DOHH2 (cell line): ENCODE data around the gene RARS2.

ENCODE experiments used
- EZH2phosphoT487 ChIP-seq: fragments of 200-600 bp; sonication (generic); IDR thresholded peaks from 2 replicates; pipeline ENCODE4 v1.6.1; 2017; ENCODE audit warnings: borderline replicate concordance, mild to moderate bottlenecking, antibody characterized with exemption, low read length, moderate library complexity, mixed read lengths
- TF ChIP-seq, protein P1 (sequence below): fragments of 200-600 bp; sonication (generic); IDR thresholded peaks from one replicate; pipeline ENCODE4 v1.5.1; 2014; ENCODE audit warnings: antibody characterized with exemption, mild to moderate bottlenecking, low read depth, low read length; ENCODE audit not compliant: poor library complexity, severe bottlenecking

DNA sequence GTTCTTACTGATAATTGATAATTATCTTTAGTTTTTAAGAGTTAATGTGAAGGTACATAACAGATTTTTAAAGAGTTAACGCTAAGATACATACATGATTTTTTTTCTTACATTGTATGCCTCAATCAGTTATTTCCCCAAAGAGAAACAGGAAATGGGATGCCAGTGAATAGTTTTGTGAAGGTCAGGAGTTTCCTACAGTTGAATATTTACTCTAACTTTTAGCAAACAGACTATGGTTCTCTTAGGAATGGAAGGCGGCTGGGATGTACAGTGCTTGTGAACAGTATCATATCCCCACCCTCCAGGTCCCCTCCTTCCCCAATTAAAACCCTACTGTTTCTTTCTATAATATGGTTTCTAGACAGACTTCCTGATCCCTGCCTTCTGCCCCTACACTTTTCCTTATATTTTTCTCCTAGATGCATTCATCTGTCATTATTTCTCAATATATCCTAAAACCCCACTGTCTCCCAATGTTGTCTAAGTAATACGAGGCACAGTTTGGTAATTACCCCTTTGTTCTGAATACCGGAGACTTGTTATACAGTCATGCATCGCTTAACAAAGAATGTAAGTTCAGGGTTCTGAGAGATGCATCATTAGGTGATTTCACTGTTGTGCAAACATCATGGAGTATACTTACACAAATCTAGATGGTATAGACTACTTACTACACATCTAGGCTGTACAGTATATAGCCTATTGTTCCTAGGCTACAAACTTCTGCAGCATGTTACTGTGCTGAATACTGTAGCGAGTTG is 87.8 kb downstream of the RARS2 start:
- TF ChIP-seq, protein P1, sequence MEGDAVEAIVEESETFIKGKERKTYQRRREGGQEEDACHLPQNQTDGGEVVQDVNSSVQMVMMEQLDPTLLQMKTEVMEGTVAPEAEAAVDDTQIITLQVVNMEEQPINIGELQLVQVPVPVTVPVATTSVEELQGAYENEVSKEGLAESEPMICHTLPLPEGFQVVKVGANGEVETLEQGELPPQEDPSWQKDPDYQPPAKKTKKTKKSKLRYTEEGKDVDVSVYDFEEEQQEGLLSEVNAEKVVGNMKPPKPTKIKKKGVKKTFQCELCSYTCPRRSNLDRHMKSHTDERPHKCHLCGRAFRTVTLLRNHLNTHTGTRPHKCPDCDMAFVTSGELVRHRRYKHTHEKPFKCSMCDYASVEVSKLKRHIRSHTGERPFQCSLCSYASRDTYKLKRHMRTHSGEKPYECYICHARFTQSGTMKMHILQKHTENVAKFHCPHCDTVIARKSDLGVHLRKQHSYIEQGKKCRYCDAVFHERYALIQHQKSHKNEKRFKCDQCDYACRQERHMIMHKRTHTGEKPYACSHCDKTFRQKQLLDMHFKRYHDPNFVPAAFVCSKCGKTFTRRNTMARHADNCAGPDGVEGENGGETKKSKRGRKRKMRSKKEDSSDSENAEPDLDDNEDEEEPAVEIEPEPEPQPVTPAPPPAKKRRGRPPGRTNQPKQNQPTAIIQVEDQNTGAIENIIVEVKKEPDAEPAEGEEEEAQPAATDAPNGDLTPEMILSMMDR: no peak
- no peak for TF ChIP-seq EZH2phosphoT487
